Activated CD4-positive, alpha-beta memory T cell treated with anti-CD3 and anti-CD28 coated beads for 36 hours (primary cell): Measurements from ENCODE around the gene RPL23. TPM values are rescaled to one million over a fixed set of nuclear protein-coding genes. Genes with fewer than 3 reads are reported as not detected.

Experiments used
- CTCF ChIA-PET: fragments of 350-600 bp; sonication (Branson Sonifier 250); formaldehyde crosslinking; loops from one replicate; lab custom pipeline; 2021; ENCODE audit warnings: antibody characterized with exemption, inconsistent platforms; lab: Charles Lee
- POLR2A ChIA-PET: fragments of 350-600 bp; sonication (Branson Sonifier 250); formaldehyde crosslinking; loops from one replicate; lab custom pipeline; 2021; ENCODE audit warnings: antibody characterized with exemption; lab: Charles Lee
- DNase-seq: peaks from one replicate; pipeline ENCODE4 v3.0.0-alpha.2; 2020
- H3K27ac Mint-ChIP-seq: one replicate; pipeline ENCODE4 v1.8.0; 2021; ENCODE audit warnings: mixed read lengths
- H3K27me3 Mint-ChIP-seq: one replicate; pipeline ENCODE4 v1.8.0; 2021; ENCODE audit warnings: mixed read lengths
- H3K36me3 Mint-ChIP-seq: one replicate; pipeline ENCODE4 v1.8.0; 2021; ENCODE audit warnings: mixed read lengths
- H3K4me1 Mint-ChIP-seq: one replicate; pipeline ENCODE4 v1.8.0; 2021; ENCODE audit warnings: low read depth, mixed read lengths
- H3K4me3 Mint-ChIP-seq: one replicate; pipeline ENCODE4 v1.8.0; 2021; ENCODE audit warnings: mild to moderate bottlenecking, mixed read lengths
- H3K9me3 Mint-ChIP-seq: one replicate; pipeline ENCODE4 v1.8.0; 2021; ENCODE audit warnings: mixed read lengths
- intact Hi-C: fragments of 100-400 bp; cut with micrococcal nuclease; formaldehyde crosslinking; loops from one replicate; pipeline ENCODE4 v1.15.1; 2023
- total RNA-seq, 2 experiments: library from RNA; stranded (reverse); gene quantifications; one replicate each; pipeline ENCODE4 v1.2.3, GENCODE V29; 2021

RPL23 gene
- total RNA-seq, 2 experiments from 2014 or later, result 1,774 to 1,791 TPM

DNA sequence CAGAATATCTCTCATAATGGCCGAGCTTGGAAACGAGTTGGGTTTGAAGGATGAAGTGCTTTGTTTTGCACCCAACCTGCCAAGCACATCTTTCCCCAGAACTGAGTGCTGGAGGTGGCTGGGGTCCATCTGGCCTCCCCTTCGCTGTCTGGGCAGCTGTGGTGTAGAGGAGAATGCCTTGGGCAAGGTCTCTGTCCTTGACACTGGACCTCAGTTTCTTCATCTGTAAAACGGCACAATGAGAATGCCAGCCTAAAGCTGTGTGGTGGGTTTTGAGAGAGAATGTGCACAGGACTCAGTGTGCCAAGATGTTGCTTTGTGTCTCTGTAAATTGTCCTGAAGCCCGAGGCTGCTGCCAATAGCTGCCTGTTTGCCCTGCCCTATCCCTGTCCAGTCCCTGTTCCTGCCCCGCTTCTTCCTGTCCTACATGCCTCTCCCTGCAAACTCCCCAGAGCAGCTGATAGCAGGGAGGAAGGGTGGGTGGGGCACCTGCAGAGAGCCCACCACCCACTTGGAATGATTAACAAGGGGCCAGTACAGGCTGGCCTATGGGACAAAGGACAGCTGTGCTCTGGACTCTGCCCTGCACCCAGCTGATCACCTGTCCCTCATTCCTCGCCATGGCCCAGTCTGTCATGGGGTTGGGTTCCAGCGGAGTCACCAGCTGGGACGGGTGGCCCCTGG lies 31.7 kb upstream of the RPL23 start:
- Mint-ChIP-seq H3K4me3 (no peak overlapping the region), H3K9me3 (no peaks in the 10 kb centered on the region), H3K27me3 (no peaks in the 10 kb centered on the region), H3K4me1 (peaks cover 88% of the 10 kb centered on the region), H3K36me3 (peaks cover 32% of the 10 kb centered on the region), H3K27ac (peak overlapping the region; percentile 49)
- intact Hi-C loops, result no loop called here
- ChIA-PET CTCF (interaction anchor here (0.8 to 3.0 kb wide), 2 partner anchors 14 to 22 kb away, joined by 3 to 11 read pairs; no protein-coding TSS in a partner anchor), POLR2A (interaction anchor here (0.9 to 1.8 kb wide), 3 partner anchors 14 to 82 kb away, joined by 3 to 5 read pairs (median 3); partner anchors contain the start of gene RPL23)
- no peak for DNase-seq

DNA sequence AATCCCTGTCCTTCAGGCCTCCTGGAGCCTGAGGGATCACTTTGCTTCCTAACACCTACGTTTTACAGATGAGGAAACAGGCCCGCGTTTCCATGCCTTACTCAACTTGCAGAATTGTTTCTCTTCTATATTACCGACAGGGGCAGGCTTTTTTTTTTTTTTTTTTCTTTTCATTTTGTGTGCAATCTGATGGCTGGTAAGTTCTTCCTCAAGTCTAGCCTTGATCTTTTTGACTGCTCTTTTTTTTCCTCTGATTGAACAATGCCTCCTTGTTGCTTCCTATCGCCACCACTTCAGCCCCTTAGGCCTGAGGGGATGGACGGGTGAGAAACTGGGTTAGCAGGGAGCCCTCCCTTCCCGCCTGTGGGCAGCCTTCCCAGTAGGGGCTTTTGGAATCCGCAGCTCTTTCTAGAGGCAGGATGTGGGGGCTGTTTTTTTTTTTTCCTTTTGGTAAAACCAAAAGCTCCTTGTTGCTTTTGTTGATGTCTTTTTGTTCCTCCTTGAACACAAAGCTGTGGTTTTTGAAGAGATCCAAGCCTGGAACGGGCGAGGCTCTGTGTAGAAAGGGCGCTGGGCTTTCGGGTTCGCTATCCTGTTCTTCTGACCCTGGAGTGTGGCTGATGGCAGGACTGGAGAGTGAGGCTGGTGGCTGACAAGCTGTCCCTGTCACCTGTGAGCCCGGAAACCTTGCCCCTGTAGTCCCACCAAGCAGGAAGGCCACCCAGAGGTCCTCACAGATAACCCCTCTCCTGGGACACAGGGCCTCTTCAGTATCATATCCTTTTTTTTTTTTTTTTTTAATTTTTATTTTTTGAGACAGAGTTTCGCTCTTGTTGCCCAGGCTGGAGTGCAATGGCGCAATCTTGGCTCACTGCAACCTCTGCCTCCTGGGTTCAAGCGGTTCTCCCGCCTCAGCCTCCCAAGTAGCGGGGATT lies 30.3 kb upstream of the RPL23 start:
- peak overlapping the region; percentile 47 for H3K4me3 Mint-ChIP-seq
- peaks cover 84% of the 10 kb centered on the region for H3K4me1 Mint-ChIP-seq
- H3K36me3 Mint-ChIP-seq, result peaks cover 35% of the 10 kb centered on the region
- no peak for DNase-seq
- intact Hi-C loops, result no loop called here
- no peaks in the 10 kb centered on the region for H3K9me3 Mint-ChIP-seq
- H3K27me3 Mint-ChIP-seq, result no peaks in the 10 kb centered on the region
- ChIA-PET CTCF (interaction anchor here (1.0 to 3.4 kb wide), 3 partner anchors 13 to 16 kb away, joined by 3 to 24 read pairs (median 11); partner anchors contain the start of gene LASP1), POLR2A (no interaction called here)
- H3K27ac Mint-ChIP-seq, result peak overlapping the region; percentile 85

DNA sequence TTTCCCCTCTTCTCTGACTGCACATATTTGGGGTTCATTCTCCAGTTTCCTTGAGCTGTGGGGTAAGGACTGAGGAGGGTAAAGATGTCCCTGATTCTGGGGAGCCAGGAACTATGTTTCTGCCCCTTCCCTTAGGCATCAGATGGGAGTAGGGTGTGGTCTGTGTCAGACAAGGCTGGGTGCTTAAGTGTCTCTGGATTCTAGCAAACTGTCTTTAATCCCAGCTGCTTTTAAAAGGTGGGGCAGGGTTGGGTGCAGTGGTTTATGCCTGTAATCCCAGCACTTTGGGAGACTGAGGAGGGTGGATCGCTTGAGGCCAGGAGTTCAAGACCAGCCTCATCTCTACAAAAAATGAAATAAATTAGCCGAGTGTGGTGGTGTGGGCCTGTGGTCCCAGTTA lies 29.3 kb upstream of the RPL23 start:
- Mint-ChIP-seq H3K36me3 (peaks cover 39% of the 10 kb centered on the region), H3K4me3 (no peak overlapping the region), H3K4me1 (peaks cover 87% of the 10 kb centered on the region), H3K9me3 (no peaks in the 10 kb centered on the region), H3K27me3 (no peaks in the 10 kb centered on the region), H3K27ac (peak overlapping the region; percentile 85)
- intact Hi-C loops, result no loop called here
- CTCF ChIA-PET, result interaction anchor here (1.0 to 3.4 kb wide), 3 partner anchors 12 to 17 kb away, joined by 3 to 24 read pairs (median 9); partner anchors contain the start of gene LASP1
- no peak for DNase-seq
- POLR2A ChIA-PET, result interaction anchor here (3.2 kb wide), 1 partner anchor 13 kb away, joined by 19 read pairs; the partner anchor contains the start of gene LASP1

DNA sequence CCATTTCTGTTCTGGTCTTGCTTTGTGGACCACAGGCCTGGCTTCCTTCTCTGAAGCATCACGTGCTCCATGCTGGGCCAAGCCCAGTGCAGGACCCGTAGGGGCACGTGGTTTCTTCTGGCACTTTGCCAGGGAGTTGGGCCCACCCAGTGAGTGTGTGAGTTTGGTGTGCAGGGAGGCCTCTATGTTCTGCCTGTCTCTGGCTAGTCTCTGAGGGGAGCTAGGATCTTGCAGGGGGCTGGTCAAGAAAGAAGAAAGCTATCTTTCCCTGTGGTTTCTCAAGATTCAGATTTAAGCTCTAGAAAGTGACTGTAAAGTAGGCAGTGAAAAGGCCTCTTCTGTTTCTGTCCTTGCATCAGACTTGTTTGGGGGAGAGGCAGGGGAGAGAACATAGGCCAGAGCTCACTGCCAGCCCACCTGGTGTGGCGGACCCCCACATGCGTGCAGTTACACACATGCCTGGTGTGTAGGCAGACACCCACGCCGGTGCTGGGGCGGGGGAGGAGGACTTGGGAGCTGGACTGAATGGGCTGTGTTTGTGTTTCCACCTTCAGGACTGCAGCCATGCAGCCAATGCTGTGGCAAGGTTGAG lies 28.2 kb upstream of the RPL23 start:
- H3K36me3 Mint-ChIP-seq, result peaks cover 40% of the 10 kb centered on the region
- intact Hi-C loops, result loop anchor here (1.0 kb wide), 1 partner anchor 9 kb away; no protein-coding TSS in a partner anchor
- H3K27me3 Mint-ChIP-seq, result no peaks in the 10 kb centered on the region
- CTCF ChIA-PET, result interaction anchor here (1.2 to 3.4 kb wide), 4 partner anchors 11 to 101 kb away, joined by 4 to 24 read pairs (median 7); partner anchors contain the start of genes LASP1 and RPL23
- H3K27ac Mint-ChIP-seq, result peak overlapping the region; percentile 80
- peaks cover 89% of the 10 kb centered on the region for H3K4me1 Mint-ChIP-seq
- H3K4me3 Mint-ChIP-seq, result no peak overlapping the region
- POLR2A ChIA-PET, result interaction anchor here (0.6 to 3.2 kb wide), 3 partner anchors 12 to 44 kb away, joined by 3 to 19 read pairs (median 4); partner anchors contain the start of genes LASP1 and LASP1NB
- DNase-seq, result peak; percentile 69
- H3K9me3 Mint-ChIP-seq, result no peaks in the 10 kb centered on the region

DNA sequence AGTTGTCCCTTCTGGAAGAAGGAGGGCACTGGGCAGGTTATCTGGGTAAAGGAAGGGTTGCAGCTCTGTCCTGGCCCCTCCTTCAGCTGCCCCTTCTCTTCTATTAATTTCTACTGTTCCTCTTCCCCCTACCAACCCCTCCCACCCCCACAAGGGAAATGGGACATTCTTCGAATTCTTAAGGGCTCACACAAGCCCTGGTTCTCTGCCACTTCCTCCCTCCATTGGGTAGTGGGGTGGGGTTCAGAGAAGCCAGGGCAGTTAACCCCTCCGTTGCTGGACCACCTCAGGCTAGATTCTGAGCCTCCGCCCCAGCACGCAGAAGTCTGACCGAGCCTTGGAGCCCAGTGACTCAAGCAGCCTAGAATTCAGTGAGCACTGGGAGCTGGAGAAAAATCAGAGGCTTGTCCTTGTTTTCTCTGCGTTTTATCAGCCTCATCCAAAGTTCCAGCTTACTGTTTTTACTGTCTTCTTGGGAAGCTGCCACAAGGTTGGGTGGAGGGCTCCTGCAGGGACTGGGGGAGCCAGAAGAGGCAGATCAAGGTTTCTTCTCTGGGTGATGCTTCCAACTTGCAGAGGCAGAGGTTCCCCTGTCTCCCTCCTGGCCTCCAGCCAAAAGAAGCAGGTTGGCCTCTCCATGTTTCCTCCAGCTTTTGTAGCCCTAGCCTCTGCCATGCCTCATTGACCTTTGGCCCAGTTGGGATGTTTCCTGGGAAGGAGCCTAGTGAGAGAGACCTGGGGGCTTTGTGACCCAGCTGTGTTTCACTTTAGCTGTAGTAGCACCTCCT lies 26.6 kb upstream of the RPL23 start:
- CTCF ChIA-PET, result interaction anchor here (1.1 to 3.4 kb wide), 4 partner anchors 9 to 285 kb away, joined by 3 to 24 read pairs (median 4); partner anchors contain the start of gene LASP1
- Mint-ChIP-seq H3K27me3 (no peaks in the 10 kb centered on the region), H3K4me3 (no peak overlapping the region), H3K27ac (peak overlapping the region; percentile 80), H3K36me3 (peaks cover 36% of the 10 kb centered on the region), H3K9me3 (no peaks in the 10 kb centered on the region), H3K4me1 (peaks cover 86% of the 10 kb centered on the region)
- POLR2A ChIA-PET, result interaction anchor here (3.2 kb wide), 1 partner anchor 10 kb away, joined by 19 read pairs; the partner anchor contains the start of gene LASP1
- intact Hi-C loops, result no loop called here
- DNase-seq, result no peak

DNA sequence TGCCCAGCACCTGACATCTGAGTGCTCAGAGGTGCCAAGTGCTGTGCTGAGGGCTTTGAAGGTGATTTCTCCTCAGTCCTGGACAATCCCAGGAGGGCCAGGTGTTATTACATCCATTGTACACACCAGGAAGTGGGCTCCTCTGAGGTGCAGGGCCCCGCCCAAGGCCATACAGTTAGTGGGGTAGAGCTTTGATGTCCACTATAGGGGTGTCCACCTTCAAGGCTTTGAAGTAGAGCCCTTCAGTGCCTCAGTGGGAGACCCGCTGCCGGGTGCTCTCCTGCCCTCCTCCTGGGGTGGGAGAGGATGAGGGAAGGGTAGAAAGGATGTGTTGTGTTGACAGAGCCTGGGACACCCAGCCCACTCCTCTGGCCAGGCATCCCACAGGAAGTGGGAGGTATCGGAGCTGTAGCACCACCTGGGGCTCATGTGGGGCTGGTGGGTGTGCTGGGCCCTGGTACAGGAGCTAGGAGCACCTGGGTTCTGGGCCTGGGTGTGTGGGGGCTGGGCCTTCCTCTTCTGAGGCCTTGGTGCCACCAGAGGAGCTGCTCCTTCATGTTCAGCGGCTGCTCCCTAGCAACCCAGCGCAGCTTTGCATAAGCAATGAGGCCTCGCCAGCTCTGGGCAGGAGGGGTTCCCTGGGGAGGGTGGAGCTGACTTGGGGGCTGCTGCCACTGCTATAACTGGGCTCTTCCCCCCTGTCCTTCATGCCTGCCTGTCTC lies 23.8 kb upstream of the RPL23 start:
- intact Hi-C loops, result no loop called here
- H3K4me3 Mint-ChIP-seq, result no peak overlapping the region
- peaks cover 30% of the 10 kb centered on the region for H3K36me3 Mint-ChIP-seq
- H3K27me3 Mint-ChIP-seq, result no peaks in the 10 kb centered on the region
- peak; percentile 47 for DNase-seq
- ChIA-PET POLR2A (interaction anchor here (1.0 kb wide), 1 partner anchor 38 kb away, joined by 3 read pairs; no protein-coding TSS in a partner anchor), CTCF (no interaction called here)
- peak overlapping the region; percentile 76 for H3K27ac Mint-ChIP-seq
- H3K4me1 Mint-ChIP-seq, result peaks cover 91% of the 10 kb centered on the region
- H3K9me3 Mint-ChIP-seq, result no peaks in the 10 kb centered on the region

DNA sequence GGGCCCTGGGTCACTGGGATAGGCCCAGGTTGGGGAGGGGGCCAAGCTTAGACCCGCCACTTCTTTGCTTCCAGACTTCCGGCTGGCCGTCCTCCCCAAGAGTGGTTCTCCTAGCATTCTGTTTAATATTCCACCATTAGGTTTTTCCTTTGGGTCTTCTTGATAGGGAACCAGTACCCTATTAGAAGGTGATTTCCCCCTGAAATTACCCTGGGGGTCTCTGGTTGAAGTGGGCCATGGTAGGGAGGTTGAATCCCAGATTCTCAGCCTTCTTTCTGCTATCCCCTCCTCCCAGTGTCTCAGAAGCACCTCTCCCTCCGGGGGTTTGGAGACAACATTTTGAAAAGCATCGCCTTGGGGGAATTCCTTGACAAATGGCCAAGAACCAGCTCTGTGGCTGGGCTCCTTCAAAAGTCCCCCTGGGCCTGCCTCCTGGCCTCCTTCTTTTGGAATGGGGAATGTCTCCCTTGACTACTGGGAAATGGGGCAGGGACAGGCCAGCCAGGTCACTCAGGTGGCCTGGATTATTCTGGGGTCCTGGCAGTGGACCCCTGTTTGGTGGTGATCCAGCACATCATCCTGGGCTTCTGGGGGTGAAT lies 22.1 kb upstream of the RPL23 start:
- CTCF ChIA-PET, result no interaction called here
- POLR2A ChIA-PET, result no interaction called here
- Mint-ChIP-seq H3K27me3 (no peaks in the 10 kb centered on the region), H3K4me3 (no peak overlapping the region), H3K4me1 (peaks cover 85% of the 10 kb centered on the region), H3K9me3 (no peaks in the 10 kb centered on the region), H3K27ac (peak overlapping the region; percentile 65), H3K36me3 (peaks cover 25% of the 10 kb centered on the region)
- no peak for DNase-seq
- intact Hi-C loops, result no loop called here

DNA sequence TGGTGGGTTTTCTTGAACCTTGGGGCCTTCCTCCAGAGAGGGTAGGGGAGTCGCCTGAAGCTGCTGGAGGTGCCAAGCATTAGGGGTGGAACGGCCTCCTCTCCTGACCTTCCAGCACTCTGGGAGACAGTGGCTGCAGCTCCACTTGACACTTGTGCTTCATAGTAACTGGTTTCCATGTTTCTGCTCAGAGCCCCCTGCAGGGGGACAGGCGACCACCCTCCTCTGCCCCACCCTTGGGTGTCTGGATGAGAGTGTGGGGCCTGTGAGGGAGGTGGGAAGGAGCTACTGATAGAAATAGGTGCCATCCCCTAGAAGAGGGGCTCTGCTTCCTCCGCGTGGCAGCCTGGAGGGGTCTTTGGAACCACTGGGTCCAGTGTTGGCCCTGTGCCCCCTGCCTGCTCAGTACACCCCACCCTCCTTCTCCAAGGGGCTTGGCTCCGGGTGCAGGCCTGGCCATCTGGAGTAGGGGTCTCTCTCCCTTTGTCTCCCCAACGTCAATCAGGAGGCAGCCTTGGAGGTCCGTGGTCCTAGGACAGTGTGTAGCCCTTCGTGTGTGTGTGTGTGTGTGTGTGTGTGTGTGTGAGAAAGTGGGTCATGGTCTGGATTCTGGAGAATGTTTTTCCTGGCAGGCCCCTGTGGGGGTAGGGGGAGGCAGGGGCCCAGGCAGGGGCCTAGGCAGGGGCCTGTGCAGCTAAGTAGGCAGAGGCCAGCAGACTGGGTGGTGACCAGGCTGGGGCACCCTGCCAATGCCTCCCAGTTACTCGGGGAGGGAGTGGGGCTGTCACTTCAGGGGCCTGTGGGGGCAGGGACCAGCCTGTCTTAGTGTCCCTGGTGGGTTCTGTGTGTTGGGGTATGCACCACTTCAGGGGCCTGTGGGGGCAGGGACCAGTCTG lies 21.2 kb upstream of the RPL23 start:
- peak overlapping the region; percentile 65 for H3K27ac Mint-ChIP-seq
- intact Hi-C loops, result loop anchor here (5.0 kb wide), 1 partner anchor 93 kb away; the partner anchor contains the start of gene FBXO47
- no peak for DNase-seq
- peaks cover 77% of the 10 kb centered on the region for H3K4me1 Mint-ChIP-seq
- ChIA-PET POLR2A (no interaction called here), CTCF (no interaction called here)
- H3K4me3 Mint-ChIP-seq, result no peak overlapping the region
- H3K36me3 Mint-ChIP-seq, result peaks cover 25% of the 10 kb centered on the region
- H3K27me3 Mint-ChIP-seq, result no peaks in the 10 kb centered on the region
- H3K9me3 Mint-ChIP-seq, result no peaks in the 10 kb centered on the region

DNA sequence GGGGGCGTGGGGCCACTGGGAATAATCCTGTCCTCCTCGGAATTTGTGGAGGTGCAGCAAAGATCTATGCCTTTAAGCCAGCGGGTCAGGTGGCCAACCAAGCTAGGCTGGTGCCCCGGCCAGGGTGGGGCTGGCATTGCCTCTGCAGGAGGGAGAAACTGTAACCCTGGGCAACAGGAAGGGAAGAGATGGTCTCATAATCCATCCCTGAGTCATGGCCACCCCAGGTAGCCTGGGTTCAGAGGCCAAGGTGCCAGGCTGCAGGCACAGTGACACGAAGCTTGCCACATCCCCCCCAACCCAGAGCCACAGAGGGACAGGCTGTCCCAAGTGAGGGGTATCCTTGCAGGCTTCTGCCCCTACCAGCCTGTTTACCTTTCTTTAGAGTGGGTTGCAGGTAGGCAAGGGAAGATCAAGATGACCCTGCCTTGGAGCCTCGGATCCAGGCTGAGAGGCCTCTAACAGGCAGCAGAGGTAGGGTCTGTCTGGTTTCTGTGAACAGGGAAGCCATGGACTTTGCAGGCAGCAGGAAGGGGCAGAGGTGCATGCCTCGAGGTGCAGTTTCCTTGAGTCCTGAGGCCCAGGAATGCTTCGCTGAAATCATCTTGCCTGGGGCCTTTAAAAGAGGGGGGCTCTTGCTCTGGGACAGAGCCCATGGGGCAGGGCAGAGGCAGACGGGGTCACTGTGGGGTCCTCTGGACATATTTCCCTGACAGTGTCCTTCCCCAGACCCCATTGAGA lies 20.3 kb upstream of the RPL23 start:
- Mint-ChIP-seq H3K27me3 (no peaks in the 10 kb centered on the region), H3K4me3 (no peak overlapping the region), H3K4me1 (peaks cover 75% of the 10 kb centered on the region), H3K27ac (peak overlapping the region; percentile 80), H3K36me3 (peaks cover 23% of the 10 kb centered on the region), H3K9me3 (no peaks in the 10 kb centered on the region)
- POLR2A ChIA-PET, result interaction anchor here (7.1 kb wide), 1 partner anchor 23 kb away, joined by 97 read pairs; the partner anchor contains the start of gene RPL23
- DNase-seq, result no peak
- intact Hi-C loops, result loop anchor here (5.0 kb wide), 1 partner anchor 93 kb away; the partner anchor contains the start of gene FBXO47
- CTCF ChIA-PET, result interaction anchor here (1.2 to 3.0 kb wide), 4 partner anchors 20 to 52 kb away, joined by 3 to 16 read pairs (median 5); partner anchors contain the start of gene LASP1NB
